ENCODE results near the gene MYNN. TPM values are rescaled to one million over a fixed set of nuclear protein-coding genes. Genes with fewer than 3 reads are reported as not detected.

Gene MYNN
- total RNA-seq, 2 donors from 2014 or later, result 10.2 to 11.2 TPM

- Histone ChIP-seq H3K36me3 (peaks cover 43% of the 10 kb centered on the region), H3K4me1 (no peaks in the 10 kb centered on the region), H3K27ac (no peak overlapping the region), H3K9me3 (no peaks in the 10 kb centered on the region), H3K4me3 (no peak overlapping the region), H3K27me3 (no peaks in the 10 kb centered on the region)
- DNase-seq (ENCODE audit: low spot score), result no peak
- TF ChIP-seq CTCF (IDR thresholded peaks at IDR 0.05), result no peak
These were observed 13.9 kb downstream of the MYNN start for GRCh38 chr3:169787120-169787519.

GRCh38 chr3:169787791-169788190 lies 14.6 kb downstream of the MYNN start:
- Histone ChIP-seq H3K9me3 (no peaks in the 10 kb centered on the region), H3K4me3 (no peak overlapping the region), H3K36me3 (peaks cover 43% of the 10 kb centered on the region), H3K27me3 (no peaks in the 10 kb centered on the region), H3K4me1 (no peaks in the 10 kb centered on the region), H3K27ac (no peak overlapping the region)
- no peak for DNase-seq (ENCODE audit: low spot score)
- no peak for TF ChIP-seq CTCF (IDR thresholded peaks at IDR 0.05)

GRCh38 chr3:169790219-169790618 lies 17.0 kb downstream of the MYNN start:
- peaks cover 23% of the 10 kb centered on the region for H3K36me3 ChIP-seq
- no peaks in the 10 kb centered on the region for H3K27me3 ChIP-seq
- TF ChIP-seq CTCF (IDR thresholded peaks at IDR 0.05), result no peak
- no peak overlapping the region for H3K27ac ChIP-seq
- H3K4me3 ChIP-seq, result no peak overlapping the region
- DNase-seq (ENCODE audit: low spot score), result no peak
- H3K9me3 ChIP-seq, result no peaks in the 10 kb centered on the region
- H3K4me1 ChIP-seq, result no peaks in the 10 kb centered on the region

- Histone ChIP-seq H3K9me3 (no peaks in the 10 kb centered on the region), H3K4me1 (no peaks in the 10 kb centered on the region), H3K36me3 (peaks cover 18% of the 10 kb centered on the region), H3K27ac (no peak overlapping the region), H3K4me3 (no peak overlapping the region), H3K27me3 (no peaks in the 10 kb centered on the region)
- no peak for DNase-seq (ENCODE audit: low spot score)
- TF ChIP-seq CTCF (IDR thresholded peaks at IDR 0.05), result no peak
These were observed 17.7 kb downstream of the MYNN start for GRCh38 chr3:169790687-169791429.

- H3K4me3 ChIP-seq, result no peak overlapping the region
- H3K9me3 ChIP-seq, result no peaks in the 10 kb centered on the region
- no peak for DNase-seq (ENCODE audit: low spot score)
- H3K27ac ChIP-seq, result no peak overlapping the region
- no peak for TF ChIP-seq CTCF (IDR thresholded peaks at IDR 0.05)
- H3K4me1 ChIP-seq, result no peaks in the 10 kb centered on the region
- H3K27me3 ChIP-seq, result no peaks in the 10 kb centered on the region
- peaks cover 6% of the 10 kb centered on the region for H3K36me3 ChIP-seq
These were observed 19.2 kb downstream of the MYNN start for GRCh38 chr3:169792359-169792758.

GRCh38 chr3:169804681-169805080 lies 31.5 kb downstream of the MYNN start:
- Histone ChIP-seq H3K4me3 (no peak overlapping the region), H3K27ac (no peak overlapping the region), H3K9me3 (no peaks in the 10 kb centered on the region), H3K27me3 (no peaks in the 10 kb centered on the region), H3K36me3 (peaks cover 5% of the 10 kb centered on the region), H3K4me1 (no peaks in the 10 kb centered on the region)
- no peak for DNase-seq (ENCODE audit: low spot score)
- TF ChIP-seq CTCF (IDR thresholded peaks at IDR 0.05), result no peak
